H1 (cell line): Measurements from ENCODE around the gene WWP2. TPM values are rescaled to one million over a fixed set of nuclear protein-coding genes. Genes with fewer than 3 reads are reported as not detected.

Experiments
- KDM1A ChIP-seq: fragments of 200-600, 300-600 bp; sonication (generic); IDR thresholded peaks from 2 replicates; pipeline ENCODE4 v1.7.1; 2016; ENCODE audit warnings: mild to moderate bottlenecking, low read length, borderline replicate concordance
- SUZ12 ChIP-seq: fragments of 200-600 bp; sonication (generic); IDR thresholded peaks from 2 replicates; pipeline ENCODE4 v1.6.1; 2012; ENCODE audit warnings: mild to moderate bottlenecking, inconsistent platforms, low read length, moderate library complexity, mixed read lengths
- TCF12 ChIP-seq: IDR thresholded peaks from 2 replicates; pipeline ENCODE4 v1.6.1; 2011; ENCODE audit warnings: low read depth, mild to moderate bottlenecking, low read length
- polyA plus RNA-seq, 7 experiments: library from polyadenylated mRNA; depleted of rRNA in 3 of 7; stranded (reverse) in 5 of 7; unstranded in 2 of 7; fragments of >200 nt in 5 of 7; fragments of 200-250 nt in 2 of 7; gene quantifications; 1 replicate in 5 of 7; 2 replicates in 1 of 7; 4 replicates in 1 of 7; pipeline versions ENCODE4 v1.2.1 to v1.2.3, GENCODE V29; 2011 to 2013; ENCODE audit warnings: missing spikeins in 2 of 7, mixed read lengths in 2 of 7
- total RNA-seq: library from RNA; stranded (reverse); fragmentation: NEBNext Ultra II Directional; extraction: Animal tissue kit (Norgen Biotek cat#: 25700); gene quantifications from 2 replicates; pipeline ENCODE4 v1.2.1, GENCODE V29; 2021

WWP2 gene
- total and polyA plus RNA-seq, 2 of the 8 experiments (the other 6 are each of a cell fraction or from before 2014, with no cell fraction given) = 14.1 to 42.2 TPM

DNA sequence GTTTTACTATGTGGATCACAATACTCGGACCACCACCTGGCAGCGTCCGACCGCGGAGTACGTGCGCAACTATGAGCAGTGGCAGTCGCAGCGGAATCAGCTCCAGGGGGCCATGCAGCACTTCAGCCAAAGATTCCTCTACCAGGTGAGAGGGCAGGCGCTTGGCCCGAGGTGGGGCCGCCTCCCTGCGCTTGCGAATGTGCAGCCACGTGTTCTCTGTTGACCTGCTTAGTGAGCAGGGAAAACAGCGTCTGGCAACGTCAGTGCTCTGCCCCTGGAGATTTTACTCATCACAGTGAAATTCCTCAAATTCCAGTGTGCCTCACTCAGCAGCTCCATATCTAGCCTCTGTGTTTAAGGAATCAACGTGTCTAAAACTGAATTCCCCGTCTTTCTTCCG lies 155.6 kb downstream of the WWP2 start (continued):
- no peak for TF ChIP-seq KDM1A
- no peak for TF ChIP-seq SUZ12
- TF ChIP-seq TCF12 = no peak
